GM12875 (cell line): Measurements from ENCODE around the gene TMEM127.

Source experiments
- H3K4me3 ChIP-seq: one replicate; pipeline ENCODE4 v1.5.1; 2011; ENCODE audit warnings: low read depth, low read length, control low read depth
- CTCF ChIP-seq: IDR thresholded peaks from 2 replicates; pipeline ENCODE4 v1.5.1; 2011; ENCODE audit warnings: low read depth, mild to moderate bottlenecking, control low read depth, inconsistent platforms, low read length, moderate library complexity, borderline replicate concordance; ENCODE audit not compliant: insufficient read depth

The TMEM127 gene

DNA sequence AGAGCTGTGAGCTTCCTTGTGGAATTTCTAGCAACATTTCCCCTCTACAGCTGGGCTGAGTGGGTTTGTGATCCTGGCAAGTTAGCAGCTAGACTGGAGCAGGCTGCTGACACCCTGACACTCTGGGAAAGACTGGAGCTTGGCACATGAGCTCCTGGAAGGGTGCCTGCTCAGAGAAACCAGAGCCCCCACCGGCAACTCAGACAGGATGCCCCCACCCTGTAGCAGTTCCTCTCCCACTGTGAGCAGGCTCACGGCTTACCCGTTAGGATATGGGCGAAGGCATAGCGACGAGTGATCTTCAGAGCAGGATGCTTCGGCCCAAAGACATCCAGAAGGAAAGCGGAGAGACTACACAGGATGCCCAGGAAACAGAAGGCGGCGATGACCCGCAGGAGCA lies 11.2 kb downstream of the TMEM127 start:
- TF ChIP-seq CTCF, result no peak
- H3K4me3 ChIP-seq, result no peak overlapping the region

- no peak overlapping the region for H3K4me3 ChIP-seq
- no peak for TF ChIP-seq CTCF
Observed at GRCh38 chr2:96253006-96253405, 12.8 kb downstream of the TMEM127 start.

GRCh38 chr2:96252526-96252925 lies 13.3 kb downstream of the TMEM127 start:
- H3K4me3 ChIP-seq, result no peak overlapping the region
- TF ChIP-seq CTCF, result no peak

DNA sequence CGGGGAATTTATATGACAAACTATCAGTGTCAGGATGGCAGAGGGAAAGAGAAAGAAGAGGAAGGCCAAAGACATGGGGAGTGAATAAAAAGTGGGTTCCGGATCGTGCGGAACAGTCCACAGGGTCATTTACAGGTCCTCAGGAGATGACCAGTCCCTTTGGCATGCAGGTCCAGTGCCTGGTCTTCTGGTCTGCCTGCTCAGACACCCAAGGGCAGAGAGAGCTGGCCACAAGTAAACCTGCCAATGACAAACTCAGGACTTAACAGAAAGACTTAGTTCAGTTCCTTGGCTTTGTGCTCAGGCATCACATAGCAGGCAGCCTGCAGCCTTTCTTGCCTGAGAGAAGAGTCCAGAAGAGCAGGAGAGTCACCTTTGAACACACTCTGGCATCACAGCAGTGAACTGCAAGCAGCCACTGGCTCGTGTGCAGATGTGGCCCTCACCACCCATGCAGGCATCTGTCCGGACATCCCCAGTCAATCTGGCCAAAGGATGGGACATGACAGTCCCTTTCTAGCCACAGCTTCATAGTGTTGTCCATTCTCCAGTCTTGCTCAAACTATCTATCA lies 14.0 kb downstream of the TMEM127 start:
- TF ChIP-seq CTCF, result no peak
- H3K4me3 ChIP-seq, result no peak overlapping the region

- H3K4me3 ChIP-seq, result no peak overlapping the region
- TF ChIP-seq CTCF, result no peak
Observed at GRCh38 chr2:96250188-96250587, 15.6 kb downstream of the TMEM127 start.

DNA sequence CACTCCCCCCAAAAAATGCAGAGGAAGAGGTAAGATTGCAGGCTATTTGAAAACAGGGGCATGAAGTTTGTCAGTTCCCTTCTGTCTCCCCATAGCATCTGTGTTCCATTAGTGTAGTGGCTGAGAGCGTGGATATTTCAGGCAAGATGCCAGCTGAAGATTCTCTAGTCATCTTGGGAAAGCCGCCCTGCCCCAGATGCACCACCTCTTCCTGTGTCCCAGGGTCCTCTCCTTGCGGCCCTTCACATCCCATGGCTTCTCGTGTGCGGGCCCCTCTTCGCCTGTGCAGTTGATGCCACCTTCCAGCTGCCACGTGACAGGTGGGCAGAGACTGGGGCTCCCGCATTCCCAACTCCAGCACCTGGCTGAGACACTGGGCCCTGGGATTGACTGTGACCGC lies 16.1 kb downstream of the TMEM127 start:
- TF ChIP-seq CTCF, result no peak
- no peak overlapping the region for H3K4me3 ChIP-seq

- TF ChIP-seq CTCF, result no peak
- H3K4me3 ChIP-seq, result no peak overlapping the region
Observed at GRCh38 chr2:96248624-96249023, 17.2 kb downstream of the TMEM127 start.
